Measurements from ENCODE around the gene PGBD5. TPM values are rescaled to one million over a fixed set of nuclear protein-coding genes. Genes with fewer than 3 reads are reported as not detected.

Gene PGBD5
- total RNA-seq, 2 donors from 2014 or later, result 0.14 to 0.63 TPM

DNA sequence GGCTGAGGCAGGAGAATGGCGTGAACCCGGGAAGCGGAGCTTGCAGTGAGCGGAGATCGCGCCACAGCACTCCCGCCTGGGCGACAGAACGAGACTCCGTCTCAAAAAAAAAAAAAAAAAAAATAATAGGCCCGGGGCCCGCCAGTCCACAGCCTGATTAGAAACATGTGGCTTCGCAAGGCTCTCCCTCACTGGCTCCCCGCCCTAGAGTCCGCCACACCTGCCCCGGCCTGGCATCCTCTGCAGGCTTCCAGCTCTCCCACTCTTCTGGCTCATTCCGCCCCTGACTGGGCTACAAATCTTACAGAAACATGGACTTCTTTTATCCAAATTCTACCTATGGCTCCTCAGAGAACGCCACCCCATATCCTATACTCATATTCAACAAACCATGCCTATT lies 32.4 kb downstream of the PGBD5 start:
- no peaks in the 10 kb centered on the region for H3K36me3 ChIP-seq
- no peaks in the 10 kb centered on the region for H3K4me1 ChIP-seq (ENCODE audit: control insufficient read depth in 1 of 2, low read depth in 2 of 2)
- H3K27me3 ChIP-seq (replicated peaks; ENCODE audit: insufficient read depth), result no peaks in the 10 kb centered on the region
- H3K27ac ChIP-seq, result no peak overlapping the region
- DNase-seq (ENCODE audit: low spot score) (no peak), ATAC-seq (ENCODE audit: insufficient number of reproducible peaks, low FRiP score, low read depth) (no peak)
- TF ChIP-seq, protein P1, sequence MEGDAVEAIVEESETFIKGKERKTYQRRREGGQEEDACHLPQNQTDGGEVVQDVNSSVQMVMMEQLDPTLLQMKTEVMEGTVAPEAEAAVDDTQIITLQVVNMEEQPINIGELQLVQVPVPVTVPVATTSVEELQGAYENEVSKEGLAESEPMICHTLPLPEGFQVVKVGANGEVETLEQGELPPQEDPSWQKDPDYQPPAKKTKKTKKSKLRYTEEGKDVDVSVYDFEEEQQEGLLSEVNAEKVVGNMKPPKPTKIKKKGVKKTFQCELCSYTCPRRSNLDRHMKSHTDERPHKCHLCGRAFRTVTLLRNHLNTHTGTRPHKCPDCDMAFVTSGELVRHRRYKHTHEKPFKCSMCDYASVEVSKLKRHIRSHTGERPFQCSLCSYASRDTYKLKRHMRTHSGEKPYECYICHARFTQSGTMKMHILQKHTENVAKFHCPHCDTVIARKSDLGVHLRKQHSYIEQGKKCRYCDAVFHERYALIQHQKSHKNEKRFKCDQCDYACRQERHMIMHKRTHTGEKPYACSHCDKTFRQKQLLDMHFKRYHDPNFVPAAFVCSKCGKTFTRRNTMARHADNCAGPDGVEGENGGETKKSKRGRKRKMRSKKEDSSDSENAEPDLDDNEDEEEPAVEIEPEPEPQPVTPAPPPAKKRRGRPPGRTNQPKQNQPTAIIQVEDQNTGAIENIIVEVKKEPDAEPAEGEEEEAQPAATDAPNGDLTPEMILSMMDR (IDR thresholded peaks at IDR 0.05), result no peak
- H3K9me3 ChIP-seq, result no peaks in the 10 kb centered on the region
- no peak overlapping the region for H3K4me3 ChIP-seq

DNA sequence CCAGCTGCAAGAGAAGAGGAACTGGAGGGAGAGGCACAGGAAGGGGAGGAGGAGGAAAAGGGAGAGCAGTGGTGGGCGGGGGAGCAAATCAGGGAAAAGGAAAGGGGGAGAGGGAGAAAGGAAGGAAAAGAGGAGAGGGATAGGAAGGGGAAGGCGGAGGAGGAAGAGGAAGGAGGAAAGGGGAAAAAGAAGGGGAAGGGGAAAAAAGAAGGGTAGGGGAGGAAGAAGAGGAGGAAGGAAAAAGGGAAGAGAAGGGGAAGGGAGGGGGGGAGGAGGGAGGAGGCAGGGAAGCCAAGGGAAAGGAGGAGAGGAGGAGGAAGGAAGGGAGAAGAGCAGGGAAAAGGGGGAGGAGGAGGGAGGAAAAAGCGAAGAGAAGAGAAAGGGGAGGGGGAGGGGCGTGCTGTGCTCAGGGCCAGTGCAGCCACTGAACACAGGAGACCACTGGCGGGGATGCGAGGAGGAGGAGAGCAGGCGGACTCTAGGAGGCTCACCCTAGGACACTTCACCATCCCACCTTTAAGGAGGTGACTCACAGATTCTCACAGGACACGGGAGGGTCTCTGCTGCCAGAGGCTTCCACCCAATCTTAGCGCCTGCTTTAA lies 33.1 kb downstream of the PGBD5 start:
- Histone ChIP-seq H3K4me1 (ENCODE audit: control insufficient read depth in 1 of 2, low read depth in 2 of 2) (no peaks in the 10 kb centered on the region), H3K4me3 (no peak overlapping the region), H3K36me3 (no peaks in the 10 kb centered on the region), H3K9me3 (no peaks in the 10 kb centered on the region), H3K27ac (no peak overlapping the region), H3K27me3 (replicated peaks; ENCODE audit: insufficient read depth) (no peaks in the 10 kb centered on the region)
- DNase-seq (ENCODE audit: low spot score) (no peak), ATAC-seq (ENCODE audit: insufficient number of reproducible peaks, low FRiP score, low read depth) (no peak)
- TF ChIP-seq, protein P1 (IDR thresholded peaks at IDR 0.05), result no peak

DNA sequence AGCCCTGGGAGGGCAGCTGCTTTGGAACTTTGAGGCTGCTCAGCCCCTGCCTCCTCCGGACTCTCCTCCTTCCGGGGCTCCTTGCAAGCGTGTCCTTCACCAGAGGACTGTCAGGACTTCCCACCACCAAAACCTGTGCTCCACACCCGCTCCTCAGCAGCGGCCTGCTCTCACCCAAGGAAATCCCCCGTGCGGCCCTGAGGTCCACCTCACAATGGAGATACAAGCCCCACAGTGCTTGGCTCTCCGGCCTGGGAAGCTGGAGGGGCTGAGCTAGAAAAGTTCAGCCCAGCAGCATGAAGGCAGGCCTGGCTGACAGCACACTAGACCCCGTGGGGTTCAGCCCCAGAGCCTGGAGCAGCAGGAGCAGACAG lies 33.6 kb downstream of the PGBD5 start:
- no peak for ATAC-seq (ENCODE audit: insufficient number of reproducible peaks, low FRiP score, low read depth)

DNA sequence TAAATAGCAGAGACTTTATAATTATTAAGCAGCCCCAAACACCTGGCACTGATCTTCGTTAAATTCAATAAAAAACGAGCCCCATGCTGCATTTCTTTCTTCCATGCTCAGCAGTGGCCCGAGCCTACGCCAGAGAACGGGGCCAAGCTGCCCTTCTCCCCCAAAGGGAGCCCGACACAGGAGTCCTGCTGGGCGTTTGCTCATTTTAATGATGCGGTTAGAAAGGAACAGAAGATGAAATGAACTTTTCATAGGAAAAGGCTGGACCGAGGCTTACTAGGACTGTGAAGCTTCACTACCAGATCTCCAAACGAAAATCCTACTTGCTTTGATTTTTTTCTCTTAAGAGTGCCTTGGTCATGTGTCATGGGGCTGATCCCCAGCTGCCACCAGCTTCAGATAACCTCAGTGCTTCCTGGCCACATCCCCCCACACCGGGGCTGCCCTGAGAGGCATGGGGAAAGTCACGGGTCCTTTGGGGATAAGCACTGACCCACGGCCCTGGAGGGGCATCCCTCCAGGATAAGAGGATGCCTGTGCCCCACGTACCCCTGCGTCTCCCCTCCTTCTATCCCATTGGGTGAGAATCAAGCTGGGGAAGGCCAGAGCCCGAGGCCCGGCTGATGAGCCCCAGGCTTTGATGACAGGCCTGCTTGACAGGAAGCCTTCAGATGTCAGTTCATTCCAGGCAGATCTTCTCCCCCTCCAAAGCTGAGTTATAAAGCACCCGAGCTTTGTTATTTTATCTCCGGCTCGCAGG lies 34.2 kb downstream of the PGBD5 start:
- no peak for DNase-seq (ENCODE audit: low spot score)
- Histone ChIP-seq H3K27ac (no peak overlapping the region), H3K36me3 (no peaks in the 10 kb centered on the region), H3K4me1 (ENCODE audit: control insufficient read depth in 1 of 2, low read depth in 2 of 2) (no peaks in the 10 kb centered on the region), H3K4me3 (no peak overlapping the region), H3K27me3 (replicated peaks; ENCODE audit: insufficient read depth) (no peaks in the 10 kb centered on the region), H3K9me3 (no peaks in the 10 kb centered on the region)
- no peak for ATAC-seq (ENCODE audit: insufficient number of reproducible peaks, low FRiP score, low read depth)
- TF ChIP-seq, protein P1 (IDR thresholded peaks at IDR 0.05), result no peak

More for the DNA sequence above, 33.6 kb downstream of the PGBD5 start:
- no peak for DNase-seq (ENCODE audit: low spot score)
- H3K4me1 ChIP-seq (ENCODE audit: control insufficient read depth in 1 of 2, low read depth in 2 of 2), result no peaks in the 10 kb centered on the region
- H3K27ac ChIP-seq, result no peak overlapping the region
- no peaks in the 10 kb centered on the region for H3K9me3 ChIP-seq
- no peaks in the 10 kb centered on the region for H3K36me3 ChIP-seq
- TF ChIP-seq, protein P1 (IDR thresholded peaks at IDR 0.05), result no peak
- no peaks in the 10 kb centered on the region for H3K27me3 ChIP-seq (replicated peaks; ENCODE audit: insufficient read depth)
- no peak overlapping the region for H3K4me3 ChIP-seq

DNA sequence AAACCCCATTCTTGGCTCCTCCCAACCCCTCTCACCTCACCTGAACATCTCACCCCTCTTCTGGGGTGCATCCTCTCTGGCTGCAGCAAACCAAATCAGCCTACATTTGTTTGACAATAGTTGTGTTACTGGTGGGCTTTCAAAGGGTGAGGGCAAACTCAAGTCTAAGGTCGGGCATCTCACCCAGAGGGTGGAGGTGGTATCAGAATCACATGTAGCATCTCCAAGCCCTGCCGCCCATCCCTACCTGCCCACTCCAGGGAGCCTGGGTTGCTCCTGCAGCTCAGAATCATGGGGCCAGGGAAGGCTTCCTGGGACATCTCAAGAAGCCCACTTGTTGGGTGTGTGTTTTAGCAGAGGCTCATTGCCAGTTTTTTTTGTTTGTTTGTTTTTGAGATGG lies 35.8 kb downstream of the PGBD5 start:
- TF ChIP-seq, protein P1 (IDR thresholded peaks at IDR 0.05), result no peak
- Histone ChIP-seq H3K9me3 (no peaks in the 10 kb centered on the region), H3K27ac (no peak overlapping the region), H3K36me3 (no peaks in the 10 kb centered on the region), H3K4me1 (ENCODE audit: control insufficient read depth in 1 of 2, low read depth in 2 of 2) (no peaks in the 10 kb centered on the region), H3K4me3 (no peak overlapping the region), H3K27me3 (replicated peaks; ENCODE audit: insufficient read depth) (no peaks in the 10 kb centered on the region)
- DNase-seq (ENCODE audit: low spot score) (no peak), ATAC-seq (ENCODE audit: insufficient number of reproducible peaks, low FRiP score, low read depth) (no peak)
